ENCODE measurements around the gene GNAQ. TPM values are rescaled to one million over a fixed set of nuclear protein-coding genes. Genes with fewer than 3 reads are reported as not detected.

GNAQ gene
- total RNA-seq, 4 donors from 2014 or later = 13.1 to 19.7 (median 16.4) TPM

- no peak overlapping the region for H3K4me3 ChIP-seq (ENCODE audit: low read depth, poor library complexity, severe bottlenecking)
- 25 to 28% methylated on average over 2 of the region's 2 CpGs for WGBS, 2 donors
- TF ChIP-seq POLR2A (IDR thresholded peaks at IDR 0.05) (no peak), CTCF (IDR thresholded peaks at IDR 0.05) (no peak)
- intact Hi-C loops (cut with DNase I; ENCODE audit: low total_unique reads) = no loop called here
- DNase-seq (ENCODE audit: low spot score in 2 of 2) = peak in 1 of 2 donors; percentile 29
Observed at GRCh38 chr9:77807281-77807683, 224.3 kb downstream of the GNAQ start.

- H3K4me3 ChIP-seq (ENCODE audit: low read depth, poor library complexity, severe bottlenecking) = no peak overlapping the region
- WGBS, 2 donors = 72% methylated on average over 5 of the region's 5 CpGs
- TF ChIP-seq POLR2A (IDR thresholded peaks at IDR 0.05) = no peak
- TF ChIP-seq CTCF (IDR thresholded peaks at IDR 0.05) = no peak
- intact Hi-C loops (cut with DNase I; ENCODE audit: low total_unique reads) = no loop called here
- DNase-seq (ENCODE audit: low spot score in 2 of 2) = no peak
Observed at GRCh38 chr9:77806741-77807140, 224.9 kb downstream of the GNAQ start.

- no peak for TF ChIP-seq POLR2A (IDR thresholded peaks at IDR 0.05)
- TF ChIP-seq CTCF (IDR thresholded peaks at IDR 0.05) = no peak
- intact Hi-C loops (cut with DNase I; ENCODE audit: low total_unique reads) = no loop called here
- 50 to 51% methylated on average over 2 of the region's 2 CpGs for WGBS, 2 donors
- DNase-seq (ENCODE audit: low spot score in 2 of 2) = no peak
- no peak overlapping the region for H3K4me3 ChIP-seq (ENCODE audit: low read depth, poor library complexity, severe bottlenecking)
Observed at GRCh38 chr9:77805810-77806209, 225.8 kb downstream of the GNAQ start.

- intact Hi-C loops (cut with DNase I; ENCODE audit: low total_unique reads) = no loop called here
- TF ChIP-seq POLR2A (IDR thresholded peaks at IDR 0.05) = no peak
- TF ChIP-seq CTCF (IDR thresholded peaks at IDR 0.05) = no peak
- DNase-seq (ENCODE audit: low spot score in 2 of 2) = no peak
- 49 to 59% methylated on average over 1 of the region's 1 CpG for WGBS, 2 donors
- H3K4me3 ChIP-seq (ENCODE audit: low read depth, poor library complexity, severe bottlenecking) = no peak overlapping the region
Observed at GRCh38 chr9:77803423-77803822, 228.2 kb downstream of the GNAQ start.

GRCh38 chr9:77802515-77803293 lies 228.9 kb downstream of the GNAQ start:
- no peak overlapping the region for H3K4me3 ChIP-seq (ENCODE audit: low read depth, poor library complexity, severe bottlenecking)
- intact Hi-C loops (cut with DNase I; ENCODE audit: low total_unique reads) = no loop called here
- WGBS, 2 donors = 88 to 93% methylated on average over 7 of the region's 7 CpGs
- DNase-seq (ENCODE audit: low spot score in 2 of 2) = no peak
- TF ChIP-seq CTCF (IDR thresholded peaks at IDR 0.05) (no peak), POLR2A (IDR thresholded peaks at IDR 0.05) (no peak)

GRCh38 chr9:77802064-77802463 lies 229.5 kb downstream of the GNAQ start:
- intact Hi-C loops (cut with DNase I; ENCODE audit: low total_unique reads) = no loop called here
- WGBS, 2 donors = 96 to 99% methylated on average over 3 of the region's 3 CpGs
- no peak overlapping the region for H3K4me3 ChIP-seq (ENCODE audit: low read depth, poor library complexity, severe bottlenecking)
- TF ChIP-seq POLR2A (IDR thresholded peaks at IDR 0.05) (no peak), CTCF (IDR thresholded peaks at IDR 0.05) (no peak)
- no peak for DNase-seq (ENCODE audit: low spot score in 2 of 2)

Measured in lower leg skin (tissue), 4 donors.